Dermis blood vessel endothelial cell (primary cell): Measurements from ENCODE around the gene GOLGA5. TPM values are rescaled to one million over a fixed set of nuclear protein-coding genes. Genes with fewer than 3 reads are reported as not detected.
A peak's percentile ranks its signal among the peaks of the same experiment; 100 is the strongest.
"Not testable (repeated sequence)": the region's sequence is repeated elsewhere in the genome, so short reads cannot be mapped to it uniquely, and the experiment has no call there.

Experiments used
- DNase-seq: peaks from one replicate; pipeline ENCODE4 v3.0.0; 2010
- total RNA-seq: library from RNA; depleted of rRNA; stranded (reverse); fragments of >200 nt; gene quantifications from 2 replicates; pipeline ENCODE4 v1.2.3, GENCODE V29; 2014

The GOLGA5 gene
- total RNA-seq = 35.1 and 36.7 TPM in 2 replicates

GRCh38 chr14:92793709-92794546 is at the start of gene GOLGA5:
TSS of gene GOLGA5 (plus strand) at chr14:92794305. CDS start at chr14:92797438, 3,133 bp downstream.
- DNase-seq = peak; percentile 99

GRCh38 chr14:92747701-92748258 is 46.3 kb upstream of the GOLGA5 start:
- peak; percentile 43 for DNase-seq

GRCh38 chr14:92748259-92749016 is 45.7 kb upstream of the GOLGA5 start, which contains the start of gene LGMN:
TSS of gene LGMN (minus strand) at chr14:92748627. CDS start at chr14:92732786, 15,841 bp downstream.
- peak; percentile 97 for DNase-seq

- DNase-seq = not testable (repeated sequence)
Measured at GRCh38 chr14:92750222-92750728, 43.8 kb upstream of the GOLGA5 start.

- DNase-seq = no peak
Measured at GRCh38 chr14:92750994-92751400, 43.1 kb upstream of the GOLGA5 start.

GRCh38 chr14:92751819-92752218 is 42.3 kb upstream of the GOLGA5 start:
- no peak for DNase-seq

GRCh38 chr14:92753250-92753649 is 40.9 kb upstream of the GOLGA5 start:
- peak; percentile 47 for DNase-seq

GRCh38 chr14:92754966-92755365 is 39.1 kb upstream of the GOLGA5 start:
- DNase-seq = peak; percentile 24

GRCh38 chr14:92755495-92755894 is 38.6 kb upstream of the GOLGA5 start:
- DNase-seq = no peak

- DNase-seq = no peak
Measured at GRCh38 chr14:92756446-92756845, 37.7 kb upstream of the GOLGA5 start.

- peak; percentile 30 for DNase-seq
Measured at GRCh38 chr14:92759300-92759678, 34.8 kb upstream of the GOLGA5 start.

GRCh38 chr14:92759679-92760523 is 34.2 kb upstream of the GOLGA5 start:
- no peak for DNase-seq

- DNase-seq = no peak
Measured at GRCh38 chr14:92760524-92760805, 33.6 kb upstream of the GOLGA5 start.

- not testable (repeated sequence) for DNase-seq
Measured at GRCh38 chr14:92763666-92764631, 30.2 kb upstream of the GOLGA5 start.

GRCh38 chr14:92768236-92768635 is 25.9 kb upstream of the GOLGA5 start:
- DNase-seq = not testable (repeated sequence)

GRCh38 chr14:92768795-92769194 is 25.3 kb upstream of the GOLGA5 start:
- DNase-seq = no peak

GRCh38 chr14:92770484-92770883 is 23.6 kb upstream of the GOLGA5 start:
- peak; percentile 24 for DNase-seq

- DNase-seq = no peak
Measured at GRCh38 chr14:92774572-92774971, 19.5 kb upstream of the GOLGA5 start.

- not testable (repeated sequence) for DNase-seq
Measured at GRCh38 chr14:92775292-92775691, 18.8 kb upstream of the GOLGA5 start.

GRCh38 chr14:92778868-92779565 is 15.1 kb upstream of the GOLGA5 start:
- not testable (repeated sequence) for DNase-seq
